Mesenchymal stem cell (in vitro differentiated cells and primary cell): ENCODE results near the gene STN1.

Experiments used
- DNase-seq: peaks from one replicate; pipeline ENCODE4 v3.0.0-alpha.2; 2013
- H2AFZ ChIP-seq: one replicate; pipeline ENCODE4 v1.6.1; 2013; ENCODE audit warnings: low read depth, mild to moderate bottlenecking, control low read depth, inconsistent platforms, low read length, moderate library complexity
- H2AK5ac ChIP-seq: 2 replicates; pipeline ENCODE4 v1.6.1; 2013; ENCODE audit warnings: low read length, moderate library complexity, mild to moderate bottlenecking, inconsistent platforms; ENCODE audit not compliant: severe bottlenecking
- H2BK120ac ChIP-seq: one replicate; pipeline ENCODE4 v1.6.1; 2013; ENCODE audit warnings: low read depth, mild to moderate bottlenecking, inconsistent platforms, low read length, moderate library complexity
- H2BK12ac ChIP-seq, 2 experiments: one replicate each; pipeline ENCODE4 v1.6.1; 2013; ENCODE audit warnings: inconsistent platforms in 2 of 2, low read length in 2 of 2, mild to moderate bottlenecking in 2 of 2, moderate library complexity in 2 of 2, control low read depth in 1 of 2
- H2BK15ac ChIP-seq: one replicate; pipeline ENCODE4 v1.6.1; 2013; ENCODE audit warnings: mild to moderate bottlenecking, low read depth, inconsistent platforms; ENCODE audit not compliant: poor library complexity, severe bottlenecking
- H2BK5ac ChIP-seq: 2 replicates; pipeline ENCODE4 v1.6.1; 2013; ENCODE audit warnings: low read depth, mild to moderate bottlenecking, low read length, control low read depth, inconsistent platforms; ENCODE audit not compliant: poor library complexity, severe bottlenecking
- H3K14ac ChIP-seq, 2 experiments: one replicate each; pipeline ENCODE4 v1.6.1; 2013; ENCODE audit warnings: inconsistent platforms in 2 of 2, low read length in 2 of 2, control low read depth in 1 of 2, mild to moderate bottlenecking in 1 of 2, moderate library complexity in 1 of 2
- H3K18ac ChIP-seq, 2 experiments: one replicate each; pipeline ENCODE4 v1.6.1; 2013; ENCODE audit warnings: inconsistent platforms in 2 of 2, low read length in 2 of 2, control low read depth in 1 of 2, low read depth in 1 of 2, mild to moderate bottlenecking in 1 of 2
- H3K23ac ChIP-seq, 2 experiments: one replicate each; pipeline ENCODE4 v1.6.1; 2013; ENCODE audit warnings: inconsistent platforms in 2 of 2, low read length in 2 of 2, mild to moderate bottlenecking in 2 of 2, moderate library complexity in 2 of 2, control low read depth in 1 of 2
- H3K27ac ChIP-seq: 2 replicates; pipeline ENCODE4 v1.5.1; 2013; ENCODE audit warnings: mild to moderate bottlenecking, moderate library complexity, low read length, control low read depth, inconsistent platforms; ENCODE audit not compliant: poor library complexity, severe bottlenecking
- H3K27me3 ChIP-seq, 2 experiments: 2 replicates each; pipeline versions ENCODE4 v1.6.1 to v1.7.0; 2013; ENCODE audit warnings: low read length in 2 of 2, mild to moderate bottlenecking in 2 of 2, moderate library complexity in 2 of 2, control low read depth in 1 of 2, inconsistent platforms in 1 of 2; ENCODE audit not compliant: control insufficient read depth in 1 of 2, insufficient read depth in 1 of 2
- H3K36me3 ChIP-seq, 2 experiments: 2 replicates each; pipeline versions ENCODE4 v1.6.1 to v1.7.0; 2013; ENCODE audit warnings: low read length in 2 of 2, control low read depth in 1 of 2, inconsistent platforms in 1 of 2, low read depth in 1 of 2, mild to moderate bottlenecking in 1 of 2; ENCODE audit not compliant: insufficient read depth in 2 of 2, control insufficient read depth in 1 of 2
- H3K4ac ChIP-seq, 2 experiments: one replicate each; pipeline ENCODE4 v1.6.1; 2013; ENCODE audit warnings: inconsistent platforms in 2 of 2, low read length in 2 of 2, mild to moderate bottlenecking in 2 of 2, moderate library complexity in 2 of 2, control low read depth in 1 of 2, low read depth in 1 of 2
- H3K4me1 ChIP-seq: 2 replicates; pipeline ENCODE4 v1.6.1; 2013; ENCODE audit warnings: low read depth, low read length, control low read depth; ENCODE audit not compliant: control insufficient read depth, insufficient read depth
- H3K4me2 ChIP-seq: 2 replicates; pipeline ENCODE4 v1.6.1; 2013; ENCODE audit warnings: low read length, mild to moderate bottlenecking, inconsistent platforms; ENCODE audit not compliant: poor library complexity, severe bottlenecking
- H3K4me3 ChIP-seq, 2 experiments: 2 replicates each; pipeline versions ENCODE4 v1.5.1 to v1.7.0; 2013; ENCODE audit warnings: low read length in 2 of 2, mild to moderate bottlenecking in 2 of 2, control low read depth in 1 of 2, low read depth in 1 of 2; ENCODE audit not compliant: insufficient read depth in 1 of 2
- H3K79me1 ChIP-seq: replicated peaks from 2 replicates; pipeline ENCODE4 v1.6.1; 2013; ENCODE audit warnings: mild to moderate bottlenecking, control low read depth, low read length, inconsistent platforms; ENCODE audit not compliant: poor library complexity, severe bottlenecking
- H3K9ac ChIP-seq: 2 replicates; pipeline ENCODE4 v1.7.0; 2013; ENCODE audit warnings: mild to moderate bottlenecking, low read length, moderate library complexity
- H3K9me3 ChIP-seq: 2 replicates; pipeline ENCODE4 v1.7.0; 2013; ENCODE audit warnings: mild to moderate bottlenecking, low read length; ENCODE audit not compliant: control insufficient read depth
- H4K8ac ChIP-seq: one replicate; pipeline ENCODE4 v1.6.1; 2013; ENCODE audit warnings: inconsistent platforms, mild to moderate bottlenecking, low read length, moderate library complexity
- H4K91ac ChIP-seq: one replicate; pipeline ENCODE4 v1.6.1; 2013; ENCODE audit warnings: mild to moderate bottlenecking, low read length, inconsistent platforms
- WGBS: methylation state at CpG from one replicate; pipeline ENCODE4 v1.1.7; 2013; ENCODE audit warnings: mixed read lengths; 5-methylcytosine and 5-hydroxymethylcytosine counted together

STN1 gene

DNA sequence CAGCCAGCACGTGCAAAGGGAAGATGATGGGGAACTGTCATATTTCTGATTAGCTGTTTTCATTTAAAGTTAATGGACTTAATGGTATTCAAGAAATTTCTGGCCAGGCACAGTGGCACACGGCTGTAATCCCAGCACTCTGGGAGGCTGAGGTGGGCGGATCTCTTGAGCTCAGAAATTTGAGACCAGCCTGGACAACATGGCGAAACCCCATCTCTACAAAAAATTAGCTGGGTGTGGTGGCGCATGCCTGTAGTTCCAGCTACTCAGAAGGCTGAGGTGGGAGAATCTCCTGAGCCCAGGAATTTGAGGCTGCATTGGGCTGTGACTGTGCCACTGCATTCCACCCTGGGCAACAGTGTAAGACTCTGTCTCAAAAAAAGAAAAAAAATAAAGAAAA is 18.7 kb downstream of the STN1 start:
- Histone ChIP-seq H2AK5ac (no peak overlapping the region), H3K23ac (no peak overlapping the region), H2BK5ac (no peak overlapping the region), H3K4me2 (no peak overlapping the region), H3K9ac (no peak overlapping the region), H3K79me1 (peaks cover 10% of the 10 kb centered on the region), H3K14ac (no peak overlapping the region), H3K36me3 (peaks cover 15 to 66% of the 10 kb centered on the region in 2 experiments), H2AFZ (no peak overlapping the region), H2BK120ac (no peak overlapping the region), H3K4me3 (no peak overlapping the region), H2BK12ac (no peak overlapping the region), H3K4me1 (peaks cover 7% of the 10 kb centered on the region), H4K8ac (no peak overlapping the region), H3K27me3 (no peaks in the 10 kb centered on the region), H2BK15ac (no peak overlapping the region), H3K4ac (no peak overlapping the region), H4K91ac (no peak overlapping the region), H3K18ac (no peak overlapping the region), H3K9me3 (no peaks in the 10 kb centered on the region), H3K27ac (no peak overlapping the region)
- no peak for DNase-seq
- WGBS, result 97% methylated on average over 5 of the region's 5 CpGs

DNA sequence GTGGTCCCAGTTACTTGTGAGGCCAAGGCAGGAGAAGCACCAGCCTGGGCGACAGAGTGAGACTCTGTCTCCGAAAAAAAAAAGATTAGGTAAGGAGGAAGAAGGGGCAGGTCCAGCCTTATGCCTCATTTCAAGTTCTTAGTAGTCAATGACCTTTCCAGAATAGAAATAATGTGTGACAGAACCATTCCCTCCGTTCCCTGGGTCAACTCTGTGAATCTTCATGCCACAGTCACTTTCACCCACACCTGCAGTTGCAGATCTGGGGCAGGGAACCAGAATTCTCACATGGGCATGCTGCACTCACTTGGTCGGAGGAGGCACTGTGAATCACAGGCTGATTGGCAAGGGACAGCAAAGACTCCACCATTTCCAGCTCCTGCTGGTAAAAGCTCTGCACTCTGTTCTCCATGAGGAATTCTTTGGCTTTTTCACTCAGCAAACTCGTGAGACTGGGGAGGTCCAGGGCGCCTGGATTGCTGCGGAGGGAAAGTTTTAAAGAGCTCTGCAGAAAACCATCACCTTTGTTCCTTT is 20.7 kb downstream of the STN1 start:
- Histone ChIP-seq H3K36me3 (peaks cover 18 to 52% of the 10 kb centered on the region in 2 experiments), H2BK5ac (no peak overlapping the region), H3K79me1 (peaks cover 14% of the 10 kb centered on the region), H3K18ac (no peak overlapping the region), H3K27ac (no peak overlapping the region), H2BK15ac (no peak overlapping the region), H3K9ac (peak overlapping the region; percentile 87), H3K27me3 (no peaks in the 10 kb centered on the region), H3K4me1 (peaks cover 7% of the 10 kb centered on the region), H4K8ac (no peak overlapping the region), H2AFZ (no peak overlapping the region), H3K4me2 (no peak overlapping the region), H2AK5ac (no peak overlapping the region), H3K4ac (no peak overlapping the region), H3K14ac (no peak overlapping the region), H3K4me3 (no peak overlapping the region), H3K23ac (no peak overlapping the region), H2BK120ac (no peak overlapping the region), H2BK12ac (no peak overlapping the region), H4K91ac (no peak overlapping the region), H3K9me3 (no peaks in the 10 kb centered on the region)
- no peak for DNase-seq
- WGBS, result 91% methylated on average over 7 of the region's 7 CpGs

DNA sequence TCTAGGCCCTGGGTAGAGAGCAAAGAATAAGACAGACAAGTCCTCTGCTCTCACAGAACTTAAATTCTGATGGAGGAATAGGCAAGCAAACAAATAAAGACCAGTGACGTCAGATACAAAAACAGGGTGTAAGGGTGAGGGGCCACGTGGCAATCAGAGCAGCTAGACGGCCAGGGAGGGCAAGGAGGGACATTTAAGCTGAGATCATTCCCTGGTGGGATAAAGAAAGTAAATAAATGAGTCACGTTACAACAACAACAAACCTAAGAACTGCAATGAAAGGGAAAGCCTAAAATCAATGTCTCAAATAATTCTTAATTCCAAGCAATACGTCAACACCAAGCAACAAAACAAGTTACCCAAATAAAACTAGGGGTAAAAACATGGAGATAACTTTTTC is 21.8 kb downstream of the STN1 start:
- Histone ChIP-seq H3K4me2 (no peak overlapping the region), H3K4ac (peak overlapping the region in 1 of 2 experiments; percentile 25), H3K4me3 (no peak overlapping the region), H3K23ac (no peak overlapping the region), H3K18ac (no peak overlapping the region), H2BK15ac (no peak overlapping the region), H2AFZ (no peak overlapping the region), H2BK12ac (peak overlapping the region in 1 of 2 experiments; percentile 40), H3K9ac (peak overlapping the region; percentile 87), H3K4me1 (peaks cover 7% of the 10 kb centered on the region), H2BK120ac (no peak overlapping the region), H2AK5ac (peak overlapping the region; percentile 41), H4K8ac (peak overlapping the region; percentile 33), H2BK5ac (no peak overlapping the region), H3K79me1 (peaks cover 13% of the 10 kb centered on the region), H3K36me3 (peaks cover 19 to 54% of the 10 kb centered on the region in 2 experiments), H3K14ac (no peak overlapping the region), H3K9me3 (no peaks in the 10 kb centered on the region), H3K27ac (peak overlapping the region; percentile 45), H4K91ac (no peak overlapping the region), H3K27me3 (no peaks in the 10 kb centered on the region)
- DNase-seq, result peak; percentile 80
- WGBS, result 37% methylated on average over 3 of the region's 5 CpGs

- peak overlapping the region; percentile 64 for H4K91ac ChIP-seq
Measured at GRCh38 chr10:103895411-103896186, 22.4 kb downstream of the STN1 start.

More at GRCh38 chr10:103895411-103896186, 22.4 kb downstream of the STN1 start:
- Histone ChIP-seq H2AK5ac (peak overlapping the region; percentile 41), H3K4me3 (no peak overlapping the region), H3K36me3 (peaks cover 20 to 54% of the 10 kb centered on the region in 2 experiments), H3K27ac (peak overlapping the region; percentile 45), H2BK12ac (peak overlapping the region; percentile 1 to 96), H3K18ac (peak overlapping the region; percentile 63 to 89), H3K4me1 (peaks cover 7% of the 10 kb centered on the region), H2BK120ac (peak overlapping the region; percentile 39), H4K8ac (peak overlapping the region; percentile 66), H2BK15ac (no peak overlapping the region), H3K27me3 (no peaks in the 10 kb centered on the region), H2AFZ (no peak overlapping the region), H3K9ac (peak overlapping the region; percentile 87), H3K79me1 (peaks cover 11% of the 10 kb centered on the region), H3K4me2 (no peak overlapping the region), H3K23ac (no peak overlapping the region), H2BK5ac (no peak overlapping the region), H3K4ac (peak overlapping the region; percentile 25 to 66), H3K14ac (peak overlapping the region in 1 of 2 experiments; percentile 44), H3K9me3 (no peaks in the 10 kb centered on the region)
- 37% methylated on average over 8 of the region's 9 CpGs for WGBS
- DNase-seq, result peak; percentile 56
